HG02870 (cell line): ENCODE data around the gene APLNR.
"Not testable (repeated sequence)": the region's sequence is repeated elsewhere in the genome, so short reads cannot be mapped to it uniquely, and the experiment has no call there.

Experiments
- ATAC-seq: cut with Tn5 transposase; IDR thresholded peaks from one replicate; pipeline ENCODE4 v1.9.1; 2021; ENCODE audit warnings: mild to moderate bottlenecking, moderate library complexity; ENCODE audit not compliant: unreplicated experiment

APLNR gene

GRCh38 chr11:57237204-57237681 lies at the start of gene APLNR:
Gene APLNR, minus strand, starts transcription at chr11:57237250. Its CDS starts 246 bp downstream, at chr11:57237004.
- no peak for ATAC-seq

GRCh38 chr11:57283231-57283990 lies 46.4 kb upstream of the APLNR start:
- no peak for ATAC-seq

- ATAC-seq = not testable (repeated sequence)
Observed at GRCh38 chr11:57281546-57281945, 44.5 kb upstream of the APLNR start.

GRCh38 chr11:57279116-57279515 lies 42.1 kb upstream of the APLNR start:
- ATAC-seq = no peak

- ATAC-seq = no peak
Observed at GRCh38 chr11:57278721-57279095, 41.7 kb upstream of the APLNR start.

- peak; percentile 84 for ATAC-seq
Observed at GRCh38 chr11:57277845-57278720, 41.0 kb upstream of the APLNR start.

GRCh38 chr11:57276971-57277675 lies 40.1 kb upstream of the APLNR start:
- ATAC-seq = no peak

- no peak for ATAC-seq
Observed at GRCh38 chr11:57276169-57276970, 39.3 kb upstream of the APLNR start.

GRCh38 chr11:57275582-57275981 lies 38.5 kb upstream of the APLNR start:
- ATAC-seq = no peak

- ATAC-seq = no peak
Observed at GRCh38 chr11:57274904-57275498, 38.0 kb upstream of the APLNR start.

- ATAC-seq = no peak
Observed at GRCh38 chr11:57273448-57274058, 36.5 kb upstream of the APLNR start.

GRCh38 chr11:57269571-57270021 lies 32.5 kb upstream of the APLNR start:
- ATAC-seq = no peak

GRCh38 chr11:57266157-57266556 lies 29.1 kb upstream of the APLNR start:
- ATAC-seq = no peak

GRCh38 chr11:57263351-57263750 lies 26.3 kb upstream of the APLNR start:
- no peak for ATAC-seq

- ATAC-seq = no peak
Observed at GRCh38 chr11:57262157-57262556, 25.1 kb upstream of the APLNR start.

GRCh38 chr11:57260937-57261783 lies 24.1 kb upstream of the APLNR start:
- peak; percentile 63 for ATAC-seq

GRCh38 chr11:57256119-57256518 lies 19.1 kb upstream of the APLNR start:
- no peak for ATAC-seq

GRCh38 chr11:57255618-57256017 lies 18.6 kb upstream of the APLNR start:
- no peak for ATAC-seq

- ATAC-seq = no peak
Observed at GRCh38 chr11:57254631-57255030, 17.6 kb upstream of the APLNR start.
